ENCODE measurements around the gene ADGRG1. TPM values are rescaled to one million over a fixed set of nuclear protein-coding genes. Genes with fewer than 3 reads are reported as not detected.

ADGRG1 gene
- total and polyA plus RNA-seq, 2 donors (not counting 1 experiment from before 2014, with no cell fraction given): 0.20 to 0.61 TPM

DNA sequence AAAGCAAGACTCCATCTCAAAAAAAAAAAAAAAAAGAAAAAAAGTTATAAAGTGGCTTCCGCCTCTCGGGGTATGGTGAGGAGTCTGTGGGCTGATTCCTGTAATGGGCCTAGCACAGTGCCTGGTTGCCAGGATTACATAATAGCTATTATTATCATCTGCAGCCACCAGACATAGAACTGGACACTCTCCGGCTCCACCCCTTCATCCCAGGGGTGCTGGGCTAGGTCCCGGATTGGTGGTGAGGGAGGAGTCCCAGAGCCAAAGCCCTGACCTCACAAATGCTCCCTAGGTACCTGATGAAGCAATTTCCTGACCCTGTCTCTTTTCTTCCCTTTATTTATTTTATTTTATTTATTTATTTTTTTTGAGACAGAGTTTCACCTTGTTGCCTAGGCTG, 11.6 kb upstream of the ADGRG1 start:
- no CpG with 5 or more reads among the region's 4 CpGs for WGBS (ENCODE audit: insufficient coverage)

GRCh38 chr16:57617604-57618111, 10.8 kb upstream of the ADGRG1 start:
- no peaks in the 10 kb centered on the region for H3K4me1 Mint-ChIP-seq
- Histone ChIP-seq H3K36me3 (replicated peaks in 1 of 2; ENCODE audit: control extremely low read depth in 1 of 2, control insufficient read depth in 1 of 2, extremely low read depth in 1 of 2, insufficient read depth in 2 of 2, low read length in 1 of 2) (no peaks in the 10 kb centered on the region), H3K27ac (ENCODE audit: low read length in 2 of 2) (no peak overlapping the region), H3K79me2 (ENCODE audit: control insufficient read depth, insufficient read depth, low read length) (no peaks in the 10 kb centered on the region), H4K20me1 (ENCODE audit: control insufficient read depth, insufficient read depth, low read length, poor library complexity, severe bottlenecking) (no peaks in the 10 kb centered on the region), H3K4me3 (ENCODE audit: control extremely low read depth in 1 of 5, extremely low read depth in 1 of 5, insufficient read depth in 1 of 5, low read depth in 2 of 5, low read length in 4 of 5) (no peak overlapping the region), H3K4me2 (replicated peaks; ENCODE audit: low read depth, low read length, poor library complexity, severe bottlenecking) (no peak overlapping the region), H3K27me3 (replicated peaks in 1 of 4; ENCODE audit: control extremely low read depth in 1 of 4, control insufficient read depth in 3 of 4, insufficient read depth in 4 of 4, low read length in 3 of 4) (no peaks in the 10 kb centered on the region), H2AFZ (ENCODE audit: insufficient read depth, low read depth, low read length, poor library complexity, severe bottlenecking) (no peak overlapping the region), H3K9ac (ENCODE audit: low read length) (no peak overlapping the region), H3K9me3 (ENCODE audit: control extremely low read depth in 1 of 3, control insufficient read depth in 2 of 3, insufficient read depth in 1 of 3, low read length in 2 of 3) (no peaks in the 10 kb centered on the region), H3K4me1 (ENCODE audit: control insufficient read depth in 2 of 2, insufficient read depth in 2 of 2, low read length in 2 of 2) (no peaks in the 10 kb centered on the region)
- no peaks in the 10 kb centered on the region for H3K9me3 Mint-ChIP-seq (ENCODE audit: insufficient read depth)
- TF ChIP-seq, protein P1, sequence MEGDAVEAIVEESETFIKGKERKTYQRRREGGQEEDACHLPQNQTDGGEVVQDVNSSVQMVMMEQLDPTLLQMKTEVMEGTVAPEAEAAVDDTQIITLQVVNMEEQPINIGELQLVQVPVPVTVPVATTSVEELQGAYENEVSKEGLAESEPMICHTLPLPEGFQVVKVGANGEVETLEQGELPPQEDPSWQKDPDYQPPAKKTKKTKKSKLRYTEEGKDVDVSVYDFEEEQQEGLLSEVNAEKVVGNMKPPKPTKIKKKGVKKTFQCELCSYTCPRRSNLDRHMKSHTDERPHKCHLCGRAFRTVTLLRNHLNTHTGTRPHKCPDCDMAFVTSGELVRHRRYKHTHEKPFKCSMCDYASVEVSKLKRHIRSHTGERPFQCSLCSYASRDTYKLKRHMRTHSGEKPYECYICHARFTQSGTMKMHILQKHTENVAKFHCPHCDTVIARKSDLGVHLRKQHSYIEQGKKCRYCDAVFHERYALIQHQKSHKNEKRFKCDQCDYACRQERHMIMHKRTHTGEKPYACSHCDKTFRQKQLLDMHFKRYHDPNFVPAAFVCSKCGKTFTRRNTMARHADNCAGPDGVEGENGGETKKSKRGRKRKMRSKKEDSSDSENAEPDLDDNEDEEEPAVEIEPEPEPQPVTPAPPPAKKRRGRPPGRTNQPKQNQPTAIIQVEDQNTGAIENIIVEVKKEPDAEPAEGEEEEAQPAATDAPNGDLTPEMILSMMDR (IDR thresholded peaks at IDR 0.05): no peak
- TF ChIP-seq EZH2 (IDR thresholded peaks at IDR 0.05; ENCODE audit: borderline replicate concordance, insufficient read depth, low read depth, low read length, poor library complexity, severe bottlenecking): no peak
- H3K27me3 Mint-ChIP-seq: peaks cover 5% of the 10 kb centered on the region
- WGBS (ENCODE audit: insufficient coverage): 92% methylated on average over 5 of the region's 8 CpGs
- POLR2A ChIA-PET: no interaction called here
- no peak for ATAC-seq (ENCODE audit: low read depth)
- no peak for DNase-seq
- intact Hi-C loops (cut with micrococcal nuclease): no loop called here
- no peak overlapping the region for H3K4me3 Mint-ChIP-seq
- no peak overlapping the region for H3K27ac Mint-ChIP-seq
- CTCF ChIA-PET: no interaction called here

More for the DNA sequence above, 11.6 kb upstream of the ADGRG1 start:
- H3K9me3 ChIP-seq (ENCODE audit: control extremely low read depth in 1 of 3, control insufficient read depth in 2 of 3, insufficient read depth in 1 of 3, low read length in 2 of 3): no peaks in the 10 kb centered on the region
- no peaks in the 10 kb centered on the region for H3K9me3 Mint-ChIP-seq (ENCODE audit: insufficient read depth)
- no peak overlapping the region for H3K4me3 Mint-ChIP-seq
- intact Hi-C loops (cut with micrococcal nuclease): no loop called here
- H3K4me1 ChIP-seq (ENCODE audit: control insufficient read depth in 2 of 2, insufficient read depth in 2 of 2, low read length in 2 of 2): no peaks in the 10 kb centered on the region
- H2AFZ ChIP-seq (ENCODE audit: insufficient read depth, low read depth, low read length, poor library complexity, severe bottlenecking): no peak overlapping the region
- no peak overlapping the region for H3K4me3 ChIP-seq (ENCODE audit: control extremely low read depth in 1 of 5, extremely low read depth in 1 of 5, insufficient read depth in 1 of 5, low read depth in 2 of 5, low read length in 4 of 5)
- H3K27me3 ChIP-seq (replicated peaks in 1 of 4; ENCODE audit: control extremely low read depth in 1 of 4, control insufficient read depth in 3 of 4, insufficient read depth in 4 of 4, low read length in 3 of 4): no peaks in the 10 kb centered on the region
- H4K20me1 ChIP-seq (ENCODE audit: control insufficient read depth, insufficient read depth, low read length, poor library complexity, severe bottlenecking): no peaks in the 10 kb centered on the region
- H3K79me2 ChIP-seq (ENCODE audit: control insufficient read depth, insufficient read depth, low read length): no peaks in the 10 kb centered on the region
- no peak for DNase-seq
- ATAC-seq (ENCODE audit: low read depth): no peak
- POLR2A ChIA-PET: no interaction called here
- no peak overlapping the region for H3K27ac Mint-ChIP-seq
- H3K9ac ChIP-seq (ENCODE audit: low read length): no peak overlapping the region
- no peak overlapping the region for H3K27ac ChIP-seq (ENCODE audit: low read length in 2 of 2)
- no peak for TF ChIP-seq EZH2 (IDR thresholded peaks at IDR 0.05; ENCODE audit: borderline replicate concordance, insufficient read depth, low read depth, low read length, poor library complexity, severe bottlenecking)
- TF ChIP-seq, protein P1 (IDR thresholded peaks at IDR 0.05): no peak
- H3K4me1 Mint-ChIP-seq: no peaks in the 10 kb centered on the region
- no peak overlapping the region for H3K4me2 ChIP-seq (replicated peaks; ENCODE audit: low read depth, low read length, poor library complexity, severe bottlenecking)
- H3K27me3 Mint-ChIP-seq: peaks cover 5% of the 10 kb centered on the region
- CTCF ChIA-PET: interaction anchor here (0.6 kb wide), 1 partner anchor 125 kb away, joined by 3 read pairs; no protein-coding TSS in a partner anchor
- H3K36me3 ChIP-seq (replicated peaks in 1 of 2; ENCODE audit: control extremely low read depth in 1 of 2, control insufficient read depth in 1 of 2, extremely low read depth in 1 of 2, insufficient read depth in 2 of 2, low read length in 1 of 2): no peaks in the 10 kb centered on the region

All from B cell (primary cell).